ENCODE measurements around the gene ANAPC10.
"Not testable (repeated sequence)": the region's sequence is repeated elsewhere in the genome, so short reads cannot be mapped to it uniquely, and the experiment has no call there.

The ANAPC10 gene, protein sequence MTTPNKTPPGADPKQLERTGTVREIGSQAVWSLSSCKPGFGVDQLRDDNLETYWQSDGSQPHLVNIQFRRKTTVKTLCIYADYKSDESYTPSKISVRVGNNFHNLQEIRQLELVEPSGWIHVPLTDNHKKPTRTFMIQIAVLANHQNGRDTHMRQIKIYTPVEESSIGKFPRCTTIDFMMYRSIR

DNA sequence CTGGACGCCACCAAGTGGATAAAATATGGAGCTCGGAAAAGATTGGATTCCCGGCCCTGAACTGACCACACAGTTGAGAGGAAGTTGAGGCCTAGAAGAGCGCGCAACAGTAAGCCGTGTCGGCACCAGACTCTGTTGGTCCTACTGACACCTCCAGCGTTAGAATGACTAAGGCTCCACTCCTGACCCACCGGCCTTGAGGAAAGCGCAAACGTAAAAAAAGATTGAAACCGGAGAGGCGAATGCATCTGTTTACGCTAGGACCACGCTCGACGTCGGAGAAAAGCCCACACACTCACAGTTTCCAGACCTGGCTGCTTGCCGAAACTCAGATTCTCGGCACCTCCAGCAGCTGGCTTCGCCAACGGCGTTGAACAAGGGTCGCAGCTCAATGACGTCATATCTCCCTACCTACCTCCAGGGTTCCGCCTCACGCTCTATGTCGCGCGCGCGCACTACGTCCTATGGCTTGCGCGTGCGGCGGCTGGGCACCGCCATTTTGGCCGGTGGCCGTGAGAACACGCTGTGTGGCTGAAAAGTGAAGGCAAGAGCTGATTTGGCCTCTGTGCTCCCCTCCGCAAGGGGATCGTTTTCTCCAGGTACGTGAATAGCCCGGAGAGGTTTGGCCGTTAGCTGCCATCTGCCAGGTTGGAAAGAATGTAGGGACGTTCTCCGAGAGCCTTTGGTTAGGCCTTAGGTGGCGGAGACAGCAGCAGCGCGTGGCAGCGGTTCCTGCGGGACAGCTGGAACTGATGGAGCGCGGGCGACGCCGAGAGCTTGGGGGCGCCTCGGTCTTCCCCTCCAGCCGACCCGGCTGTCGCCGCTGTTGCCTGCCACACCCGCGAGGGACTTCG, at the start of gene ANAPC10, which contains the start of gene ABCE1:
Gene ANAPC10 (minus strand): TSS at position 376 of the 854 bp plus-strand sequence. CDS start 2,097 bp downstream, outside the sequence.
Gene ABCE1 (plus strand): TSS at position 491 of the 854 bp plus-strand sequence. CDS start 6,102 bp downstream, outside the sequence.
- peak; percentile 97 for DNase-seq (ENCODE audit: low read depth)

DNA sequence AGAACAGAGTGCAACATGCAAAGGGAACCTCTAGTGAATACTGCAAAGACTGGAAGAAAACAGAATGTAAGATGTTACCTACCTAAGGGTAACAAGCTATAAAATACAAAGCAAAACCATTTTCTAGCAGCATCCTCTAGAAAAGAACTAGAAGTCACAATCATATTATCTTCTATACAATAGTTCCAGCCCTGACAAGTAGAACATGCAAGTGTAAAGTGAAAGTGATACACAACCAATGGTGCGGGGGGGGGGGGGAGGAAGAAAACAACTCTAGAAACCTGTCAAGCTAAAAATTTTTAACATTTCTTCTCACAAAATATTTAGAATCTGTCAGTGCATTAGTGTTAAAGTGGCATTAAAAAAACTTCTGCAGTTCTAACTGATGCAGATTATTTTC, 38.2 kb upstream of the ANAPC10 start:
- not testable (repeated sequence) for DNase-seq (ENCODE audit: low read depth)

DNA sequence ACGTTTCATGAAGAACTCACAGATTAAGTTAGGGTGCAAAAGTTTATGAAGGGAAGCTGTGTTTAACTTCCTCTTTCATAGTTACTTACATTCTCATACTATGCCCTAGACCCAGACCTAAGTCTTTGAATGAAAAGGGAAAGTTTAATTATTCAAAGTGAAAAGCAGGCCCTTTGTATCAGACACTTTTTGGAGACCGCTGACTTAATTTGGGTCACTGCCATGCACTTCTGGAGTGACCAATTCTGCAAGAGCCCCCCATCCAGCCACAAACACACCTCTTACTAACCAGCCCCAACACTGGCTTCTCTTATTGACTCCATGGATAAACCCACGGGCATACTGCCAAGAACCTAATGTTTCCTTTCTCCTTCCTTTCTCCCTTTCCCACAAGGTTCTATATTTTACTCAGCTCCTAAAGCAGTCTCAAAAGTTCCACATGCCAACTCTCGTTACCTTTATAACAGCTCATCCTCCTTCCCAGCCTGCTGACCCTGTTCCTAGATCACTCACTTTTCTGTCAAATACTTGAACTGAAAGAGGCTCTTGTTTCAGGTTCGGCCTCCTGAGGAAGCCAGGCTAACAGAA, 34.6 kb upstream of the ANAPC10 start:
- no peak for DNase-seq (ENCODE audit: low read depth)

DNA sequence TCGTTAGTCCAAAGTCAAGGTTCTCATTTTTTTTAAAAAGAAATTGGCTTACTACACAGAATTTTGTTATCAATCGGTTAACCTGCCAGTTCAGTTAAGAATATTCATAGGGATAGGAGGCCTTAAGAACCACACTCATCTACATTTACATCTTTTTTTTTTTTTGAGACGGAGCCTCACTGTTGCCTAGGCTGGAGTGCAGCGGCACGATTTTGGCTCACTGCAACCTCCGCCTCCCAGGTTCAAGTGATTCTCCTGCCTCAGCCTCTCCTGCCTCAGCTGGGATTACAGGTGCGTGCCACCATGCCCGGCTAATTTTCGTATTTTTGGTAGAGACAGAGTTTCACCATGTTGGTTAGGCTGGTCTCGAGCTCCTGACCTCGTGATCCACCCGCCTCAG, 33.9 kb upstream of the ANAPC10 start:
- DNase-seq (ENCODE audit: low read depth), result no peak

DNA sequence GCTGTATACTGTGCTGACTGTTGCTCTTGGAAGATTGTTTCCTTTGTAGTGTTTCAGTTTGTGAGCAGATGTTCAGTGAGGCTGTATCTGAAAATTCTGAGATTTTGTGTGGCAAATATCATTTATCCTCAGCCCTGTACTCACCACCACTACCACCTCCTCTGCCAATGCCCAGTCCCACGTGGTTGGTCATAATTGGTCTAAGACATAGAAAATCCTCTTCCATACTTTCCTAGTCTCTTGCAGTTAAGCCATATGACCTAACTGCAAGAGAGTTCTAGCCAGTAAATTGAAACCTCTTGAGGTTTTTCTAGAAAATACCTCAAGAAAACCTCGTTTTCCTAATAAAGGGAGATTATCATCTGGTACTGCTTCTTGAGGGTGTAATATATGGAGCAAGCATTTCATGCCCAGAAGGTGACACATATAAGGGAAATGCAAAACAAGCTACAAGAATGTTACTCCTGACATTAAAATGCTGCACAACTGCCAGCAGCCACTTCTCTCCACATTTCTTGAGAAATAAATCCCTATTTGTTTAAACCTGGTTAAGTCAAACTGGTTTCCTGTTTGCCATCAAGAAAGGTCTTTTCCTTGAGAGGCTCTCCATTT, 32.9 kb upstream of the ANAPC10 start:
- no peak for DNase-seq (ENCODE audit: low read depth)

DNA sequence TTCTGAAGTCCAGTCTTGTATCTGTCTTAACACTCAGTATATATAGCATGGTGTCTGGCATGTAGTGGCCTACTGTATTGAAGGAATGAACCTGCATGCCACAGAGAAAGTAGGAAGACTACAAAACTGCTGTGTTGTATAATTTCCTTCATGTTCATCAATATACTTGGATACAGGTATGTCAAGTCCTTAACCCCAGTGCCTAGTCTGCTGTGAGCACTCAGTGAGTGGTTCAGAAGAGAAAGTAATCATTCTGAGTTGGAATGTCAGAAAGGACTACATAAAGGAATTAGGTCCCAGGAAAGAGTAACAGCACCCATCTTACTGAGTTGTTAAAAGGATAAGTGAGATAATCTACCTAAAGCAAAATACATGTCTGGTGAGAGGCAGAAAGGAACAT, 32.1 kb upstream of the ANAPC10 start:
- DNase-seq (ENCODE audit: low read depth), result no peak

DNA sequence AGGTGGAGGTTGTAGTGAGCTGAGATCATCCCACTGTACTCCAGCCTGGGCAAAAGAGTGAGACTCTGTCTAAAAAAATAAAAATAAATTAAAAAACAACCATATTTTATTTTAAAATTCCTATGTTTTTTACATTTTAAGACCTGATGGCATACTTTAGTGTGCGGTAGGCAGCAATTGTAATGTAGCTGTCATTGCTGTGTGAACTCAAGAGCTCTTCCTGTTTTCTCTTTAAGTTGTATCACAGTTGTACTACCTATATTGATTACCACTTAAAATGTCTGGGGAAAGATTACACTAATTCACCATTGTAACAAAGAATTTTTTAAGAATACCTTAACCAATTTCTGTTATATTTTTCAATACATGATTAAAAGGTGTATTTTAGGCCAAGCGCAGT, 27.4 kb upstream of the ANAPC10 start:
- no peak for DNase-seq (ENCODE audit: low read depth)

DNA sequence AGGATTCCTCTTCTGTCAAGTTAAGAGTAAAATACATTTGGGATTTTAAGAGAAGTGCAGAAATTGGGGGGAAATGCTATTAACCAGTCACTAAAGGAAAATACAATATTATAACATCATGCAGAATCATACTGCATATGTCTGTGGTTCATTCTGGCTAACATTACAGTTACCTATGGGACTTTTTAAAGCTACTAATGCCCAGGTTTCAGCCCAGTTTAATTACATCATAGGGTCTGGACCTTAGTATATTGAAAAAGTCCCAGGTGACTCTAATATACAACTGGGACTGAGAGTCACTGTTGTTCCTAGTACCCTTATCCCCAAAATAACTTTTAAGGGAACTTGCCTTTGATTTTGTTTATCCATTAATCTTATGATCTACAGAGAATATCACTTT, 10.1 kb upstream of the ANAPC10 start:
- no peak for DNase-seq (ENCODE audit: low read depth)

DNA sequence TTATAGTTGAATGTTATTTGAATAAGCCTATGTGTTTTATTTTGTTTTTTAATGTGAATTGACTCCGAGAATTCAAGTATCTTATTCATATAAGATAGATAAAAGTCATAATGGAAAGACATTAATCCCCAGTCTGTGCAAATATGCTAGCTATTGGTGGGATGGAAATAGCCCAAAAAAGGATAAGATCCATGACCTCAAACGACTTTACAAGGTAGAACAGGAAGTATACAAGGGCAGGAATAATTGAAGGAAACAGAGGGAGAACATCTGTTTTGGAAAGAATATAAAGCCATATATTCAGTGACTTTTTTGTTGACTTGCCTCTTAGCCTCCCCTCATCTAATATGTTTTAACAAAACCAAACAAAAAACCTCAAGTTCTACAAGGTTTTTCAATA, 9.1 kb upstream of the ANAPC10 start:
- DNase-seq (ENCODE audit: low read depth), result no peak

DNA sequence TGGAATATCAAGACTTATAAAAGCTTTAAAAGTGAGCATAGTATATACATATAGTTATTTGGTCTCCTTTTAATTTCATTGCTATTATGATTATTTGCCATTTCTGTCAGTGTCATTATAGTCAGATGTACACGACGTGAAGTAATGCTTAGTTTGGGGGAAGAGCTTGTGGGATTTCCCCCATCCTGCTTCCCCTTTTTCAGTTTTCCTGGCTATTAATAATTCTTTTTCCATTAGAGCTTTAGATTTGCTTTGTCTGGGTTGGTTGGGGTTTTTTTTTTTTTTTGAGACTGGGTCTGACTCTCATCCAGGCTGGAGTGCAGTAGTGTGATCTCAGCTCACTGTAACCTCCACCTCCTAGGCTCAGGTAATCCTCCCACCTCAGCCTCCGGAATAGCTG, 5.5 kb upstream of the ANAPC10 start:
- no peak for DNase-seq (ENCODE audit: low read depth)

DNA sequence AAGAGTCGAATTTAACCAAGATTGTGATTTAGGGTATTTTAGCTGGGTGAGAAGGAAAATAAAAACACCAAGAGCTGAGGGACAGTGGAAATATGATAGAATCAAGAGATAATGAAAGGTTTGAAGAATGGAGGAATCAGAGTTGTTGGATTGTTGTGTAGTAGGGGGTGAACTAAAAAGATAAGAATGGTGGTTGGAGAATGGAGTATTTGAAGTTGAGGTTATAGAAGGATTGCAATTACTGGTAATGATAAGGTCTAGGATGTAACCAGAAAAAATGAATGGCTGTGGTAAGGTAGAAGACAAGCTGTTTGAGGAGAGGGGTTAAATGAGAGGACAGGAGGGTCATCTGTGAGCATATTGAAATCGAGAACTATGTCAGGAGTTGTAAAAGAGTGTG, 4.6 kb upstream of the ANAPC10 start:
- no peak for DNase-seq (ENCODE audit: low read depth)

DNA sequence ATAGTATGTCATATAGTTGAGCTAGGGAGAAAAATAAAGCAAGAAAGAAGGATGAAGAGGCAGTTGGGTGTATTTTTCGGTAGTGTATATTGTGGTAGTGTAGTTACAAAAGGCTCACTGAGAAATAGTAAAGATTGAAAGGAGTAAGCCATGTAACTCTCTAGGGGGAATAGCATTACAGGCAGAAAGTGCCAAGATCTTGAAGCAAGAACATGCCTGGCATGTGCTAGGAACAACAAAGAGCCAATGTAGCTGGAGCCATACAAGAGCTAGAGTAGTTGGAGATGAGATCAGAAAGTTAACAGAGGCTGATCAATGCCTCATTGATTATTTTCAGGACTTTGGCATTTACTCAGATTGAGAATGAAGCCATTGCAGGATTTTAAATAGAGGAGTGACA, 3.1 kb upstream of the ANAPC10 start:
- DNase-seq (ENCODE audit: low read depth), result no peak

DNA sequence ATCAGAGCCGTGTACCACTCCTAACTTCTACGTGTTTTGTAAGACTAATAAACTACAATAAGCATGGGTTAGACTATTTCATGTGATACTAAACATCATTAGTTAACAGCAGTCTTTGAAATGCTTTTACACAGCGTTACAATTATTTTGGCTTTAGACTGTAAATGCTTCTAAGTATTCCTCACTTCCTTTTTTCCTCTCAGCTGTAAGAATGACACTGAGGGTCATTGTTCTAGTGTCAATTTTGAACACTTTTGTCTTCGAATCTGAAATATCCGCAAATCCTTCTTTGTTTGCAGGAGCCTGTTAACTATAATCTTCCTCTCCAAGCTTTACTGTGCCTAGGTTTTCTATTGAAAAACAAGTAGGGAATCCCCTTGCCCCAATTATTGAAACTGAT, 1.7 kb upstream of the ANAPC10 start:
- DNase-seq (ENCODE audit: low read depth), result no peak

DNA sequence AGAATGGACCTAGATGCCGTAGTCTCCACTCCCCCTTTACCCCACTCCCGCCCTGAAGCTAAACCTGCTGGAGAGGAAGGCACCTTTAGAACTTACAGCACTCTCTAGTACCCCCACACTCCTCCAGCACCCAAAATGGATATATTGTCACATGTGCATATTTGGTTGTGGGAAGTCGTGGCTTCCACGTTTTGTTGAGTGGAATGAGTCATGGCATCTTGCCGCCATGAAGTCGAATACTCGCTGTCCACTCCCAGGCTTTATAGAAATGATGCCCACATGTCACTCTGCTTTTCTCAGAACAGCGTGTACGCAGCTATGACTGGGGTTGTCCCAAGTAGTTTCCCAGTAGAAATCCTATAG, 660 bp upstream of the ANAPC10 start:
- peak; percentile 44 for DNase-seq (ENCODE audit: low read depth)

DNA sequence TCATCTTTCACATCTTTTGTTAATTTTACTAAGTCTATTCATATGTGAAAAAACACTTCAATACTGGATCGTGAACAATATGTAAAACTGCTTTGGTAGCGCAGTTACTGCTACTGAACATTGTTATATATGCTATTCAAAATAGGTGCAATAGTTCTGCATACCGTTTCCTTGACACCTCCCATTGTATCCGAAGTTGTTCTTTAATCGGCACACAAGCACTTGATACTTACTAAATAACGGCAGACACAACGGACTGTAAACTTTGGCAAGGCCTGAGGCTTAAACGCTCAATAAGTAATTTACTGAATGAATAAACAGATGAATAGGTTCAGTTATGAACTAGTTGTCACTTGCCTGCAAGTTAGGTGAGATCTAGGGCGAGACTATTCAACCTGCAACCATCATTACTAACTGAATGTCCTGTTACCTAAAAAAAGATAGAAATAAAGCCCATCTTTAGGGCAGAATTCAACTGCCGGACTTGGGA, 620 bp downstream of the ANAPC10 start:
- DNase-seq (ENCODE audit: low read depth), result no peak

DNA sequence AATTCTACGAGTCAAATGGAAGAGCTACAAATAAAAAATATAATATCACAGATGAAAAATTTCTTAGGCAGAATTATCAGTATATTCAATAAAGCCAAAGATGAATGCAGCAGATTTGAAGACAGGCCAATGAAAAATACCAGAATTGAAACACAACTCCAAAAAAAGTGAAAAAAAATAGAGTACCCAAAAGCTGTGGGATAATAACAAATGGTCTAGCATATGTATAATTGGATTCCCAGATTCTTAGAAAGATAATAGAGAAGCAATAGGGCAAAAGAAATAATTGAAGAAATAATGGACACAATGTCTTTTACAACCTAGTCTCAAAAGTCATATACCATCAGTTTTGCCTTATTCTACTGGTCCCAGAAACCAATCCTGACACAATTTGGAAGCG, 4.4 kb downstream of the ANAPC10 start:
- no peak for DNase-seq (ENCODE audit: low read depth)

DNA sequence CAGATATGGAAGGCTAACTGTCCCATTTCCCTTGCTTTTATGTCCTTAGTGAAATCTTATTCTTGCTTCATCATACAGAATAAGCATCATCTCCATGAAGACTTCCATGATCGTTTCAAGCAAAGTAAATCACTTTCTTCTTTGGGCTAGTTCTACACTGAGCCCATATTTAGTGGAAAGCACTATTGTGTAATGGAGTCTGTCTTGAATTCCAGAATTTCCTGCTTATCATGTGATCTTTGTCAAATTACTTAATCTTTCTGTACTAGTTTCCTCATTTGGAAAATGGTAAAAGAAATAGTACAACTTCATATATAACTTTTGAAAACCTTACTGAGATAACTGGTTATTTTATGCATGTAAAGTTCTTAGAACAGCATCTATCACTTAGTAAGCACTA, 7.6 kb downstream of the ANAPC10 start:
- no peak for DNase-seq (ENCODE audit: low read depth)

DNA sequence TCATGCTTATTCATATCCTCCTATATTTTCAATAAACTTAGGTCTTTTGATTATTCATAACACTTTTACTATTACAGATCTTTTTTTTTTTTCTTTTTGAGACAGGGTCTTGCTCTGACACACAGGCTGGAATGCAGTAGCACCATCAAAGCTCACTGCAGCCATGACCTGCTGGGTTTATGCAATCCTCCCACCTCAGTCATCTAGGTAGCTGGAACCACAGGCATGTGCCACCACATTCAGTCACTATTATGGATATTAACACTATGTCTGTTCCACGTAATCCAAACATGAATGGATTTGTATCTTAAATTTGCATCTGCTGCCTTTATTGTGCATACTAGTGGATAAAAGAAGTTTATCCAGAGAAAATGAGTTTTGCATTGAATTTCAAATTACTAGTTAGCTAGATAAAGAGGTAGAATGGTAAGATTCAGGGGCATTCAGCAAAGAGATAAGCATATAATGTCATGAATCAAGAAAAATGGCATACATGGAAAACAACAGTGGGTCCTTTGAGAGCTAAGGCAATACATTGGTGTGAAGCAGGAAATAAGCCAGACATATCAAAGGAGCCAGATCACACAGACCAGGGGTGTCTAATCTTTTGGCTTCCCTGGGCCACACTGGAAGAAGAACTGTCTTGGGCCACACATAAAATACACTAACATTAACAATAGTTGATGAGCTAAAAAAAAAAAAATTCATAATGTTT, 13.9 kb downstream of the ANAPC10 start:
- no peak for DNase-seq (ENCODE audit: low read depth)

DNA sequence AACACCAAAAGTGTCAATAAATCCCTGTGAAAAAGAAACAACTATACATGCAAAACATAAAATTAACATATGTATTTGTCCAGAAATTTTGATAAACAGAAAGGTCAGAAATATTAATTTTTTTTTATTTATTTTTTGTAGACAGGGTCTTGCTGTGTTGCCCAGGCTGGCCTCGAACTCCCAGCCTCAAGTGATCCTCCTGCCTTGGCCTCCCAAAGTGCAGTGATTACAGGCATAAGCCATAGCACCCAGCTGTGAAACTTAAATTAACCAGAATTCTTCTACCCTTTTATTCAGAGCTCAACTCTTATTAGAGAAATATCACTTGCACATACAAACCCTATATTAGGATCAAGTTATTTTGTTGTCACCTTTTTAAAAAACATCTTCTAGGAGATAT, 16.2 kb downstream of the ANAPC10 start:
- DNase-seq (ENCODE audit: low read depth), result no peak

DNA sequence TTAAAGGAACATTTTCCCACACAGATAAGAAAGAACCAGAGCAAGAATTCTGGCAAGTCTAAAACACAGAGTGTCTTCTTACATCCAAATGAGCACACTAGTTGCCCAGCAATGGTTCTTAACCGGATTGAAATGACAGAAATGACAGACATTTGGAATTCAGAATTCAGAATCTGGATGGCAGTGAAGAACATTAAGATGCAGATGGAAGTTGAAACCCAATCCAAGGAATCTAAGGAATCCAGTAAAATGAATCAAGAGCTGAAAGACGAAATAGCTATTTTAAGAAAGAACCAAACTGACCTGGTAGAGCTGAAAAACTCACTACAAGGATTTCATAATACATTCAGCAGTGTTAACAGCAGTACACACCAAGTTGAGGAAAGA, 21.5 kb downstream of the ANAPC10 start:
- DNase-seq (ENCODE audit: low read depth), result no peak

DNA sequence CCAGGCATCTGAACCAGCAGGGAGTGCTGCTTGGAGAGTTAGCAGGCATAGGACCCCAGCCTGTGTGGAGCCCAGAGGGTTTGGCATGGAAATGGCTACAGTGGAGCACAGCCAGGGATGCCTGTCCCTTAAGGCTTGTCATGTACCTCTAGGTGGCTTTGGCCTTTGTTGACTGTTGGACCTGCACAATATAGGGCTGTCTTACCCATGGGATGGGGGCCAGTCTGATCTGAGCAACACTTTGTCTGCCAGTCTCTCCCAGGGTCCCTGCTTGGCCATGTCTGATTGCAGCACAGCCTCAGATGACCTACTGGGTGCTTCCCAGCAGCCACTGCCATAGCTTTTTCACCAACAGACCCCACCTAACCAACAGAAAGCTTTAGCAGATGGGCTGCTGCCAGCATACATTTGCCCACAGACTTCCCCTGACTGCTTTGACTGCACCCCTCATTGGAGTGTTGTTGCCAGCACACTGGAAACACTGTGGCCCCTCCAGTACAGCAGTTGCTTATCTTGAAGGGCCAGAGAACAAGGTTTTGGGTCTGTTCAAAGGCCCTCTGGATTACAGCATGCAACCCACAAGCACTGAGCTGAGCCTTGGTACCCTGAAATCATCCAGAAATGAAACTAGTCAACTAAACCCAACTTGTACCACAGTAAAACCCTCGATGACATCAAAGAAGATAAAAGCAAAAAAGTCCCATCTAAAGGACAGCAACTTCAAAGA, 22.1 kb downstream of the ANAPC10 start:
- no peak for DNase-seq (ENCODE audit: low read depth)

All from stimulated activated CD4-positive, alpha-beta T cell treated with anti-CD3 and anti-CD28 coated beads, Interleukin-2, amount 100 ng/mL, for 4 hours (primary cell).